GM18873 (cell line): ENCODE data around the gene FBLN7.
"Not testable (repeated sequence)": the region's sequence is repeated elsewhere in the genome, so short reads cannot be mapped to it uniquely, and the experiment has no call there.

Experiments
- ATAC-seq: cut with Tn5 transposase; IDR thresholded peaks from one replicate; pipeline ENCODE4 v1.9.1; 2021; ENCODE audit warnings: mild to moderate bottlenecking, moderate library complexity, moderate number of reproducible peaks; ENCODE audit not compliant: unreplicated experiment, low FRiP score

The FBLN7 gene

GRCh38 chr2:112175958-112176573 lies 37.9 kb downstream of the FBLN7 start:
- no peak for ATAC-seq

- ATAC-seq, result no peak
Observed at GRCh38 chr2:112181571-112182290, 43.5 kb downstream of the FBLN7 start.

- ATAC-seq, result no peak
Observed at GRCh38 chr2:112182581-112183034, 44.4 kb downstream of the FBLN7 start.

GRCh38 chr2:112183327-112184025 lies 45.3 kb downstream of the FBLN7 start:
- ATAC-seq, result no peak

GRCh38 chr2:112184121-112184520 lies 45.9 kb downstream of the FBLN7 start:
- no peak for ATAC-seq

- no peak for ATAC-seq
Observed at GRCh38 chr2:112185131-112185530, 46.9 kb downstream of the FBLN7 start.

GRCh38 chr2:112187046-112187715 lies 49.0 kb downstream of the FBLN7 start:
- ATAC-seq, result no peak

- ATAC-seq, result no peak
Observed at GRCh38 chr2:112187805-112188596, 49.8 kb downstream of the FBLN7 start.

GRCh38 chr2:112189001-112189556 lies 50.9 kb downstream of the FBLN7 start:
- no peak for ATAC-seq

GRCh38 chr2:112194028-112194427 lies 55.8 kb downstream of the FBLN7 start:
- no peak for ATAC-seq

- ATAC-seq, result no peak
Observed at GRCh38 chr2:112194482-112194881, 56.3 kb downstream of the FBLN7 start.

- no peak for ATAC-seq
Observed at GRCh38 chr2:112195167-112195766, 57.1 kb downstream of the FBLN7 start.

- ATAC-seq, result no peak
Observed at GRCh38 chr2:112195950-112196349, 57.8 kb downstream of the FBLN7 start.

GRCh38 chr2:112197868-112198267 lies 59.7 kb downstream of the FBLN7 start:
- ATAC-seq, result no peak

GRCh38 chr2:112198780-112199179 lies 60.6 kb downstream of the FBLN7 start:
- ATAC-seq, result no peak

GRCh38 chr2:112199188-112199587 lies 61.0 kb downstream of the FBLN7 start:
- ATAC-seq, result no peak

GRCh38 chr2:112201696-112202430 lies 63.7 kb downstream of the FBLN7 start:
- ATAC-seq, result no peak

- ATAC-seq, result no peak
Observed at GRCh38 chr2:112204411-112204810, 66.2 kb downstream of the FBLN7 start.

- not testable (repeated sequence) for ATAC-seq
Observed at GRCh38 chr2:112207905-112208304, 69.7 kb downstream of the FBLN7 start.
